ENCODE data around the gene OAT. TPM values are rescaled to one million over a fixed set of nuclear protein-coding genes. Genes with fewer than 3 reads are reported as not detected.

Gene OAT
- total RNA-seq, 1 experiment from 2014 or later = 53.0 TPM

DNA sequence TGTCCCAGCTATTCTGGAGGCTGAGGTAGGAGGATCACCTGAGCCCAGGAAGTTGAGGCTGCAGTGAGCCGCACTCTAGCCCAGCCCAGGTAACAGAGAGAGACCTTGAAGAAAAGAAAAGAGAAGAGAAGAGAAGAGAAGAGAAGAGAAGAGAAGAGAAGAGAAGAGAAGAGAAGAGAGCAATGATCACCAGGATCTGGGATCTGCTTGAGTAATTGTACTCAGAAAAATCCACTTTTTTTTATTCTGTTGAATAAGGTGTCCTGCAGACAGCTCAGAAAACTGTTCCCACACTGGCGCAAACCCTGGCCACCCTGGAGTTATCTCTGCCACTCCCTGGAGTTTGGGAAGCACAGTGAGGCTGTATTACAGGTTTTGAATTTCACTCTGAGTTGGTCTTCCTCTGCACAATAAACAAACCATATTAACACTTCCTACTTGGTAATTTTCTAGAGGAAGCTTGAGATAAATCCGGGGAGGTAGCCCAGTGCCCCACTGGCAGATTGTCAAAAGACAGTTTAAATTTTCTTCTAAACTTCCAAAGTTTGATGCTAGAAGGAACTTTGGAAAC, 9.6 kb upstream of the OAT start:
- CTCF ChIA-PET = no interaction called here
- no peaks in the 10 kb centered on the region for H3K9me3 Mint-ChIP-seq (ENCODE audit: low read depth, unreplicated experiment)
- DNase-seq = no peak
- peaks cover 13% of the 10 kb centered on the region for H3K27me3 Mint-ChIP-seq (ENCODE audit: unreplicated experiment)
- TF ChIP-seq CTCF (IDR thresholded peaks at IDR 0.05; ENCODE audit: unreplicated experiment) = no peak
- intact Hi-C loops (cut with micrococcal nuclease; ENCODE audit: unreplicated experiment) = no loop called here
- peaks cover 9% of the 10 kb centered on the region for H3K4me1 Mint-ChIP-seq (ENCODE audit: low read depth, unreplicated experiment)
- no peak overlapping the region for H3K27ac Mint-ChIP-seq (ENCODE audit: unreplicated experiment)
- no peaks in the 10 kb centered on the region for H3K36me3 Mint-ChIP-seq (ENCODE audit: insufficient read depth, unreplicated experiment)
- no TSS peak for BruUV-seq (replicated peaks)
- no peak overlapping the region for H3K4me3 Mint-ChIP-seq (ENCODE audit: low read depth, unreplicated experiment)

- DNase-seq = no peak
- Mint-ChIP-seq H3K27me3 (ENCODE audit: unreplicated experiment) (peaks cover 13% of the 10 kb centered on the region), H3K36me3 (ENCODE audit: insufficient read depth, unreplicated experiment) (no peaks in the 10 kb centered on the region), H3K9me3 (ENCODE audit: low read depth, unreplicated experiment) (no peaks in the 10 kb centered on the region), H3K4me1 (ENCODE audit: low read depth, unreplicated experiment) (peaks cover 9% of the 10 kb centered on the region), H3K4me3 (ENCODE audit: low read depth, unreplicated experiment) (no peak overlapping the region), H3K27ac (ENCODE audit: unreplicated experiment) (no peak overlapping the region)
- no peak for TF ChIP-seq CTCF (IDR thresholded peaks at IDR 0.05; ENCODE audit: unreplicated experiment)
- intact Hi-C loops (cut with micrococcal nuclease; ENCODE audit: unreplicated experiment) = no loop called here
- CTCF ChIA-PET = no interaction called here
- no TSS peak for BruUV-seq (replicated peaks)
These were observed 6.7 kb upstream of the OAT start for GRCh38 chr10:124425227-124425962.

DNA sequence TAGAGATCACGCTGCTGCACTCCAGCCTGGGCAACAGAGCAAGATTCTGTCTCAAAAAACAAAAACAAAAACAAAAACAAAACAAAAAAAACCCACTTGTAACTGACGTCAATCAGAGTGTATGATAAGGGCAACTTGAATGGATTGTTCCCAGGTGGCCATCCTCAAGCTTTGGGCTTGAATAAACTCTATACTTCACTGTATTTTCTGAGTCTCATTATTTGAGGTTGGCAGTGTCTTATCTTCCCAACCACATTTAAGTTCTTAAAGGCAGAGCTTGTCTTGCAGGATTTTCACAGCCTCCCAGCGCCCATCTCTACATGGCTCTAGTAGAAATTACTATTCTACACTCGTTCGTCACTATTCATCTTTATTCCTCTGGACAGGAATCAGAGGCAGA, 5.1 kb upstream of the OAT start:
- no peak overlapping the region for H3K4me3 Mint-ChIP-seq (ENCODE audit: low read depth, unreplicated experiment)
- H3K27ac Mint-ChIP-seq (ENCODE audit: unreplicated experiment) = no peak overlapping the region
- peaks cover 7% of the 10 kb centered on the region for H3K36me3 Mint-ChIP-seq (ENCODE audit: insufficient read depth, unreplicated experiment)
- no peak for TF ChIP-seq CTCF (IDR thresholded peaks at IDR 0.05; ENCODE audit: unreplicated experiment)
- no peaks in the 10 kb centered on the region for H3K9me3 Mint-ChIP-seq (ENCODE audit: low read depth, unreplicated experiment)
- peaks cover 9% of the 10 kb centered on the region for H3K4me1 Mint-ChIP-seq (ENCODE audit: low read depth, unreplicated experiment)
- CTCF ChIA-PET = no interaction called here
- no TSS peak for BruUV-seq (replicated peaks)
- H3K27me3 Mint-ChIP-seq (ENCODE audit: unreplicated experiment) = peaks cover 13% of the 10 kb centered on the region
- intact Hi-C loops (cut with micrococcal nuclease; ENCODE audit: unreplicated experiment) = no loop called here
- no peak for DNase-seq

DNA sequence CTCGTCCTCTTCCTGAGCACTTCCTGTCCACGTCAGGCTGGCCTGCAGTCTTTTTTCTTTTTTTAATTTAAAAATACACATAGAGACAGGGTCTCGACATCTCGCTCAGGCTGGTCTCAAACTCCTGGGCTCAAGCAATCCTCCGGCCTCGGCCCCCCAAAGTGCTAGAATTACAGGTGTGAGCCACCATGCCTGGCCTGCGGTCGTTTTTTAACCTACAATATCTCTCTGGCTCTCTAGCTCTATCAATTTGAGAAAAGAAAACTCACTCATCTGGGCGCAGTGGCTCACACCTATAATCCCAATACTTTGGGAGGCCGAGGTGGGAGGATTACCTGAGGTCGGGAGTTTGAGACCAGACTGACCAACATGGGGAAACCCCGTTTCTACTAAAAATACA, 4.0 kb upstream of the OAT start:
- no peak overlapping the region for H3K4me3 Mint-ChIP-seq (ENCODE audit: low read depth, unreplicated experiment)
- no peak for DNase-seq
- TF ChIP-seq CTCF (IDR thresholded peaks at IDR 0.05; ENCODE audit: unreplicated experiment) = no peak
- no peaks in the 10 kb centered on the region for H3K9me3 Mint-ChIP-seq (ENCODE audit: low read depth, unreplicated experiment)
- H3K27me3 Mint-ChIP-seq (ENCODE audit: unreplicated experiment) = peaks cover 13% of the 10 kb centered on the region
- no TSS peak for BruUV-seq (replicated peaks)
- H3K27ac Mint-ChIP-seq (ENCODE audit: unreplicated experiment) = no peak overlapping the region
- intact Hi-C loops (cut with micrococcal nuclease; ENCODE audit: unreplicated experiment) = no loop called here
- CTCF ChIA-PET = no interaction called here
- H3K36me3 Mint-ChIP-seq (ENCODE audit: insufficient read depth, unreplicated experiment) = peaks cover 18% of the 10 kb centered on the region
- H3K4me1 Mint-ChIP-seq (ENCODE audit: low read depth, unreplicated experiment) = peaks cover under 1% of the 10 kb centered on the region
